GM23248 (cell line): Measurements from ENCODE around the gene ZXDA.

Source experiments
- EZH2 ChIP-seq: fragments of 200-600 bp; sonication (generic); IDR thresholded peaks from 2 replicates; pipeline ENCODE4 v1.6.1; 2018; ENCODE audit warnings: antibody characterized with exemption, mild to moderate bottlenecking; ENCODE audit not compliant: insufficient read depth, poor library complexity, severe bottlenecking
- EZH2phosphoT487 ChIP-seq: fragments of 200-600 bp; sonication (generic); IDR thresholded peaks from 2 replicates; pipeline ENCODE4 v1.6.1; 2018; ENCODE audit warnings: antibody characterized with exemption, moderate library complexity, mild to moderate bottlenecking, low read depth; ENCODE audit not compliant: insufficient read depth

DNA sequence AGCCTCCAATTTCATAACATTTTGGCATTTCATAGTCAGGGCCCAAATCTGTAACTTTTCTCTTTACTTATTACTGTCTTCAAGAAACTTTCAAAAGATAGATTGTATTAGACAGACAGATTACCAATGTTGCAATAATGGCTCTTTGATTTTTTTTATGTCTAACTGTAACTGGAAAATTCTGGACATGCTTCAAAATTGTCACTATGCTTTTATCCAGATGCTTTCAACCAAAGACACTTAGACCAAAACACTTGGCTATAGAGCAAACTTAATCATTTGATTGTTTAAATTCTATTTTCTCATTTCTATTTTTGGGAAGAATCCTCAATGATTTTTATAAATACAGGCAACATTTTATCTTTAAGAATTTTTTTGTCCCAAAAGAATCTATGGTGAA, 10.4 kb downstream of the ZXDA start:
- no peak for TF ChIP-seq EZH2
- TF ChIP-seq EZH2phosphoT487: no peak
